ENCODE measurements around the gene FAAH.

Gene FAAH

GRCh38 chr1:46423574-46424240, 29.6 kb downstream of the FAAH start:
- no peak for DNase-seq

DNA sequence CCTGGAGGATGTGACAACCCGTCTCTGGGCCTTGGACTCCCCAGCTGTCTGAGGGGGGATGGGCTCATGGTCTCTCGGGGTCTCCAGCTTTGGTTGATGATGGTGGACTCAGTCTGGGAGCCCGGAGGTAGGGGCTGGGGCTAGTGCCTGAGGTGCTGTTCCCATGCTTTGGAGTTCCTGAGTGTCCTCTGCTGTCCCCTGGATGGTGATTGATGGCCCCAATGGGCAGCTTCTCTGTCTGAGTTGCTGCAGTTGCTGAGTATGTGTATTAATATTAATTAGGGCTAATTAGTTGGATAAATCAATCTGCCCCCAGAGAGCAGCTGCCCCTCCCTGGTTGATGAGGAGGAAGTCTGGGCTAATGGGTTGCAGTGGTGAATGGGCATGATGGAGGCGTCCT, 30.6 kb downstream of the FAAH start:
- no peak for DNase-seq

GRCh38 chr1:46425726-46426125, 31.6 kb downstream of the FAAH start:
- no peak for DNase-seq

DNA sequence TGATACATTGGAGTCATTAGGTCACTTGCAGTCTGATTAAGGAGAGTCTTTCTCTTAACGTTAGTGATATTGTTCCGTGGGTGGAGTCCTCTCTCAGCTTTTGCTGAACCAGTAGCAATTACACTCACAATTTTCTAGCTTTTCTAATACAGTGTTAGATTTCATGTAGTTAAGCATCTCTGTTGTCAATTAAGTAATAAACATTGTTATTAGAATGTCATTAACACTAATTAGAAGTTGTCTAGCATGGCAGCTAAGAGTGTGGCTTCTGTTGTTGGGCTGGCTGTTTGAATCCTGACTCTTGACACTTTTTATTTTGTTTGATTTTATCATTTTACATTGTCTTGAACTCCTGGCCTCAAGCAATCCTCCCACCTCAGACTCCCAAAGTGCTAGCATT, 33.4 kb downstream of the FAAH start:
- DNase-seq = no peak

DNA sequence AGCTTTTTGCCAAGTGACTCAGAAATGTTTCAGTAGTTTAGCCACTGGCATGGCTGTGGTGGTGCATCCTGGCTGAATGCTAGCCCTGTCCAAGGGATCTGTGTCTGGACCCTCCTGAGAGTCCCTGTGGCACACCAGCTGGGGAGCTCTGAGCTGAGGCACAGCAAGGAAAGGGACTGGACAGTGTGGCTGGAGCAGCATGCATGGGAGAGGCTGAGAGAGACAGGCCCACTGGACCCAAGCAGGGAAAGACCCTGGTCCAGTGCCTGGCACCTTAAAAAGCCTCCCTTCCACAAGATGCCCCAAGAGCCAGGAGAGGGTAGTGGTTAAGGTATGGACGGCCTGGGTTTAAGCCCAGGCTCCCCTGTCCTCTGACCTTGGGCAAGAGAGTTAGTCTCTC, 35.3 kb downstream of the FAAH start:
- no peak for DNase-seq

- no peak for DNase-seq
These were observed 37.6 kb downstream of the FAAH start for GRCh38 chr1:46431695-46432094.

DNA sequence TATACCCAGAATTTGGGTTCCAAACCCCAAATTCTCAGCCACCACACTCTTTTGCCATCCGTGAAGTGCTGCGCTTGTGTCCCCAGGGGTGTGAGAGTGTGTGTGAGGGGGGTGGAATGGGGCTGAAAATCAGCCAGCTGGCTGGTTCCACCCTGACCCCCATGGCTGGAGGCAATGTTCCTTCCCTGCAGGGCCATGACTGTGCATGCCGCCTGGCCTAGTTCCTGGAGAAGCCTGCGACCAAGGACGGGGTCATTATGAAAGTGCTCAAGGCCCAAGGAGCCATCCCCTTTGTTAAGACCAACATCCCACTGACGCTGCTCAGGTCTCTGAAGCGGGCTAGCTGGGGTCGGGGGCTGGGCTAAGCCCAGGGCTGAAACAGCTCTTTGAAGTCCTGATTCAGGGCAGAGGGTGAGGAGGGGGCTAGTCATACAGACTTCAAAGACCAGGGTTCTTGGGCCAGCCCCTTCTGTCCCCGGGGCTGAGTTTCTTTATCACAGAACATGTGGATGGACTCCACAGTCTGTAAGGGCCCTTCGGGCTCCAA, 38.7 kb downstream of the FAAH start:
- no peak for DNase-seq

DNA sequence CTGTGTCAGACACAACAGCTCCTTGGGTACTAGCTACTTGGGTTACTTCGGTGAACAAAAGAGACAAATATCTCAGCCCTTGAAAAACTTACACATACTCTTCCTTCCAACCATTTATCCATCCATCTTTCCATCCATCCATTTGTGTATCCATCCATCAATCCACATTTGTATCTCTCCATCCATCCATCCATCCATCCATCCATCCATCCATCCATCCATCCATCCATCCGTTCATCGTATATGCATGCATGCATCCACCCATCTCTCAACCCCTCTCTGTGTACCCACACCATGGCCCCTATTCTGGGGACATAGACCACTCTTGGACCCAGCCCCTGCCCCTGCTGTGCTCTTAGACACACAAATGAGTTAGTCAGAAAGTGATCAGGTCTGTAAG, 40.2 kb downstream of the FAAH start:
- DNase-seq = no peak

DNA sequence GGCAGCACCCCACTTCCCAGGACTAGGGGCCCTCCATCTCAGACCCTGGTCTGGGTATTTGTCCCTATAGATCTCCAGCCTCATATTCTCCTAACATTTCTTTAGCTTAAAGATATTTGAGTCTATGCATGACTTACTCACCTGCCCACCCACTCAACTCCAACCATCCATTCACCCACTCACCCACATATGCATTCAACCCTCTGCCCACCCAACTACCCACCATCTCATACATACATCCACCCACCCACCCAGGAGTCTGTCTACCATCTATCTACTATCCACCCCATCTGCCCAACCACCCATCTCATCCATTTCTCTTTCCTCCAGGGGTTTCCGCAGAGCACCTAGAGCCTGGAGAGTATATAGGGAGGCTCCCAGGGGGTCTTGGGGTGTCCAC, 42.7 kb downstream of the FAAH start:
- DNase-seq = no peak

- DNase-seq = no peak
These were observed 43.6 kb downstream of the FAAH start for GRCh38 chr1:46437723-46438122.

DNA sequence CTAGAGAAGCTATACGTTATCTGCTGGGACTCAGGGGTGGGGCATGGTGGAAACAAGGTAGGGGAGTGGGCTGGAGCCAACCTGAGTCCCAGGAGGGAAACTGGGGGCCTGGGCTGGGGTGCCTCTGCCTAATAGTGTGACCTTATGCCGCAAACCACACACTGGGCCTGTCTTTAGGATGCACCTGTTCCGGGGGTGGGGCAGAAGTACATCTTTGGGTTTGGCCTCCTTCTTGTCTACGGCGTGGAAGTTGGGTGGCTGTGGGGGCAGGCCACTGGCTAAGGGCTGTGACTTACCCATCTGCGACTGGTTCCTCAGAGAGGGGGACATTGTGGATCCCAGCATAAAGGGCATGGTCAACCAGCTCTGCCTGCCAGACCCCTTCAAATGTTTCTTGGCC, 44.2 kb downstream of the FAAH start:
- no peak for DNase-seq

GRCh38 chr1:46440478-46440877, 46.4 kb downstream of the FAAH start:
- DNase-seq = no peak

DNA sequence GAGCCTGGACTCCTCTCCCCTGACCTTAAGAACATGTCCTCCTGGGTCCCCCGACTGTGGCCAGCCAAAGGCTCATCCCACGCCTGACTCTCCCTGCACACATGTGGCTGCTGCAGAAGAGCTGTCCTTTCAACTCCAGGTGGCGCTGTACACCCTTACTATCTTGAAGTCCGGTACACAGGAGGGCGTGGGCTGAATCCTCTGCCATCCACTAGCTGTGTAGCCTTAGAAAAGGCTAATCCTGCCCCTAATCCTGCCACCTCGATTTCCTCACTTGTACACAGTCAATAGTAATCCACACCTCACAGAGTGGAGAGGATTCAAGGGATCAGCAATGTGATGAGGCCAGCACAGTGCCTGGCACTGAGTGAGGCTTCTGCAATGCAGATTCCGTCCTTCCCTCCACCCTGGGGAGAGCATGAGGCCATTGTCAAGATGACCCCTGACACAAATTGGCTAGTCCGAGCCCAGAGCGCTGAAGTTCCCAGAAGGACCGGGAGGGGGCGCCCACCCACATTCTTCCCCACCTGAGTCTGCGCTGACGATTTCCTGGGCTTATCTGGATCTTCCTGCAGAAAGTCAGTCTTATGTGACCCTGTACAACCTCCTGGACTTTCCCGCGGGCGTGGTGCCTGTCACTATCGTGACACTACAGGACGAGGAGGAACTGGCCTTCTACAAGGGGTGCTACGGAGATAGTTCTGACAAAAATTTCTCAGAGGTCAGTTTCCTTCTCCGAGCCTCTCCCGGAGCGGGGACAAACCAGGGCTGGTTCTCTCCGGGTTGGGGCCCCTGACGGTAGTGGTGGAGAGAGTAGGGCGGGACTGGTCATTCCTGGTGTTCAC, 48.4 kb downstream of the FAAH start:
- DNase-seq = peak; percentile 60 to 68

GRCh38 chr1:46444466-46444865, 50.3 kb downstream of the FAAH start:
- no peak for DNase-seq

DNA sequence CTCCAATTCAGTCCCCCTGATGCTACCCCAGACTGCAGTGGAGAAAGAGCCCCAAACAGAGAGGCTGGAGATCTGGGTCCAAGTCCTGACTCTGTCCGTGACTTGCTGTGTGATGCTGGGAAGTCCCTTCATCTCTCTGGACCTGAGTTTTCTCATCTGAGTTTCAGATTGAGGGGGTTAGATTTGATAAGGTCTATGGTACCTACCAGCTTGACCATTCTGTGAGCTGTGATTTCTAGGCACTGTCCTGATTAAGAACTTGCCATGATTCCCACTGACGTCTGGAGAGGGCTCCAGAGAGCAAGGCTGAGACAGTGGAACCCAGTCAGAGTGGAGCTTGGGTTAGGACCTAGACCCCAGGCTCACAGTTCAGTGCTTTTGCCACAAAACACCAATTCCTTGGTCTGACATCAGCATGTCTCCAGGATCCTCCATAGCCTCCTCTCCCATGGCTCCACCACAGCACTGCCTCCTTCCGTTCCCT, 51.7 kb downstream of the FAAH start:
- DNase-seq = no peak

GRCh38 chr1:46446646-46447498, 52.8 kb downstream of the FAAH start:
- peak; percentile 65 to 68 for DNase-seq

- no peak for DNase-seq
These were observed 53.5 kb downstream of the FAAH start for GRCh38 chr1:46447499-46448108.

- no peak for DNase-seq
These were observed 54.2 kb downstream of the FAAH start for GRCh38 chr1:46448109-46448911.

DNA sequence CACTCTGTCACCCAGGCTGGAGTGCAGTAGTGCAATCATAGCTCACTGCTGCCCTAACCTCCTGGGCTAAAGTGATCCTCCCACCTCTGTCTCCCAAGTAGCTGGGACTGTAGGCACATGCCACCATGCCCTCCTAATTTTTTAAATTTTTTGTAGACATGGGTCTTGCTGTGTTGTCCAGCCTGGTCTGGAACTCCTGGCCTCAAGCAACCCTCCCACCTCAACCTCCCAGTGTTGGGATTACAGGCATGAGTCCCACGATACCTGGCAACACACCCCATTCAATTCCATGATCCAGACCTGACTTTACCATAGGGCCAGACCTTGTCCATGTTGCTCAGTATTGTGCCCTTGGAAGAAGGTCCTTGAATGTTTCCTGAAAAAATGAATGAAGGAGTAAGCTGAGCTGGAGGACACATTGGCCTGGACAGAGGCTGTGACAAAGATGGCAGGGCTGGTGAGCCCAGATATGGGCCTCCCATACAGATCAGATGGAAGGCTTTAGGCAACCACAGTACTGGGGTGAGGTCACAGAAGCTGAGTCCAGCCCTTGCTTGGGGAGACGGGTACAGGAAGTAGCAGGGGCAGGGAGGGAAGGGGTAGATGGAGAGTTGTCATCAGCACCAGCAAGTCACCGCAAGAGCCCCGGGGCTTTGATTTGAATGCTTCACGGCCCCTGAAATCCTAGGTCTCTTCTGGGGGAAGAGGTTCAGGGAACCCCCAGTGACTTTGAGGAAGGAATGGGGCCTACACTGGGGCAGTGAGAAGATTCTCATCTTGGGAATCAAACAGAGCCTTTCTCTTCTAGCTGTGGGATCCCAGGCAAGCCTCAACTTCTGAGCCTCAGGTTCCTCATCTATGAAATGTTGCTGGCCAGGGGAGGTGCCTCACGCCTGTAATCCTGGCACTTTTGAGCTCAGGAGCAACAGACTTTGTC, 55.4 kb downstream of the FAAH start:
- no peak for DNase-seq

DNA sequence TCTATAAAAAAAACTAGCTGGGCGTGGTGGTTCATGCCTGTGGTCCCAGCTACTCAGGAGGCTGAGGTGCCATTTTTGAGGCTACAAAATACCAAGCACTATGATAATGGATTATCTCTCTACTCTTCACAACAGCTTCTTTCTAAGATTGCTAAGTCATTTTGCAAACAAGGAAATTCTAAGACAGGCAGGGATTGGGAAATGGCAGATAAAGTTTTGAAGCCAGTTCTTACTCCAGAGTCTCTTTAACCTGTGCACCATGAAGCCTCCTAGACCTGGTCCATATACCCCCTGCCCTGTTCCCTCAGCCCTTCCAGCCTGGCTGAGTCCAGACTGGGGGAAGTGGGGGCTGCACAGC, 56.0 kb downstream of the FAAH start:
- DNase-seq = no peak

All from CD4-positive, alpha-beta T cell treated with Interleukin-1 beta for 1 hour (primary cell).